Measurements from ENCODE around the gene ARHGEF25. TPM values are rescaled to one million over a fixed set of nuclear protein-coding genes. Genes with fewer than 3 reads are reported as not detected.
"Not testable (repeated sequence)": the region's sequence is repeated elsewhere in the genome, so short reads cannot be mapped to it uniquely, and the experiment has no call there.

The ARHGEF25 gene
- polyA plus RNA-seq, 3 donors, result 26.7 to 31.4 (median 27.8) TPM

DNA sequence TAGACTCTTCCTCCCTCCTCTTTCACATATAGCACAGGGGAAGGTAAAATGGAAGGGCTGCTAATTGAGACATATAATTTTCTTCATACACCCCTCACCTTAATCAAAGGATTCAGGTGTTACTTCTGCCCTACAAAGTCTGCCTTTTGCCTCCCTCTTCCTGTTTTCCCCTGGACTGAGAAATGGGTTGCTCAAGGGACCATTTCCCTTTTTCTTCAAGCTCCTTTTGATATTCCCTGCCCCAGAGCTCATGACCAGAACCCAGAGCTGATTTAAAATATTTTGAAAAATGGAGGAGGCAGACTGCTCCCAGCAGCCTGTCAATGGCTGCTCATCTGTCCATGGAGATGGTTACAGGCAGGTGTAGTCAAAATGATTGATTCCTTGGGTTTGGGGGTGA, 26.5 kb upstream of the ARHGEF25 start:
- no peak for DNase-seq (ENCODE audit: low read depth in 3 of 3, low spot score in 2 of 3)

DNA sequence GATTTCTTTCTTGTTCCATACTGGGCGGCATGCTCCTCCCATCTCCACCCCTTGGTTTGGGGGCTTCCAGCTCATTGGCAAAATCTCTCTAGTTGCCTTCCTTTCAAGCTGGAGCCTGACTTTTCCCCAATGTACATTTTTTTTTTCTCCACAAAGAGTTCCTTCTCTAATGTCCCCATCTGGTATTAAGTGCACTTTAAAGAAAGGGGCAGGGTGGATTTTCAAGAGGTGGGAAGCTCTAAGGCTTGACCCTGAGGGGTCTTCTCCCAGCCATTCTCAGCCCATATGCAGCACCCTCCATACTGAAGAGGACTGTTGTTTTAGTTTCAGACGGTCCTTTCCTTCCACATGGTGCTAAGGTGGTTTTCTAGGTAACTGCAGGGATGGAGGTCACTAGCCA, 26.1 kb upstream of the ARHGEF25 start:
- DNase-seq (ENCODE audit: low read depth in 3 of 3, low spot score in 2 of 3), result no peak

DNA sequence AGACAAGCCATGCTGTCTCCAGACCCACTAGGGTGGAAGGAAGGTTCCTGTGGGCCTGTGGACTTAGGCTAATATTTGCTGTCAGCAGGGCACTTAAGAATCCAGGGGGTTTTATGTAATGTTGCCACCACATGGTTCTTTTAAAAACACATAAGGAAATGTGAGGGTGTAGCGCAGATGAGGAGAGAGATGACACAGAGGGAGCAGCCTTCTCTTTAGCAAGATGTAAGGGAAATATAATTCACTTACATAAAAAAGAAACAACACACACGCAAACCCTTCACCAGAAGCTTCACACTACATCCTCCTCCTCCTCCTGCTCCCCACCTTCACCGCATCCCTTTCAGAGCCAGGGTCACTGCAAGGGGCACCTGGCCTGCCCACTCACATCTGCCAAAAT, 25.1 kb upstream of the ARHGEF25 start:
- no peak for DNase-seq (ENCODE audit: low read depth in 3 of 3, low spot score in 2 of 3)

DNA sequence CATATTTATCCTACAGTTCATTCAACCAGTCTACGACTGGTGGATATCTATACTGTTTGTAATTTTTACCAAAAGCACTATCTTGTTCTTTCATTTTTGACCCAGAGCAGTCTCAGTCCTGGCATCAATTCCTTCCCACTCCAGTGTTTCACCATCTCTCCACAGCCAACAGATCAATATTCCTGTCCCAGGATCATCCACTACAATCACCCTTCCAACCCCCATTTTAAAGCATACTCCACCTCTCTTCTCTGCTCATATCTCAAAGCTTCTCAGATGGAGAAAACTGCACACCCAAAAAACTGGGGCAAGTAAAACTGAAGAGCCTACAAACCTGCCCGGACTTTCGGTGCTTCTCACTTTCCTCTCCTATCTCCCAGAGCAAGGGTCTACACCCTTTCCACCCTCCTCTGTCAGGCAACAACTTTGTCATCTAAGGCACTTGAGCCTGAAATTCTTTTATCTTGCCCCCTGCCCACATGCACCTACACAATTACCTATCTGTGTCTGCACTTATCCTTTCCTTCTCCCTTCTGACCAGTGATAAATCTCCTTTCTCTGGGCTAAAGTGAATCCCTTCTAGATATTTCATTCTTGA, 24.3 kb upstream of the ARHGEF25 start:
- no peak for DNase-seq (ENCODE audit: low read depth in 3 of 3, low spot score in 2 of 3)

- DNase-seq (ENCODE audit: low read depth in 3 of 3, low spot score in 2 of 3), result not testable (repeated sequence)
Observed at GRCh38 chr12:57588951-57589610, 22.2 kb upstream of the ARHGEF25 start.

DNA sequence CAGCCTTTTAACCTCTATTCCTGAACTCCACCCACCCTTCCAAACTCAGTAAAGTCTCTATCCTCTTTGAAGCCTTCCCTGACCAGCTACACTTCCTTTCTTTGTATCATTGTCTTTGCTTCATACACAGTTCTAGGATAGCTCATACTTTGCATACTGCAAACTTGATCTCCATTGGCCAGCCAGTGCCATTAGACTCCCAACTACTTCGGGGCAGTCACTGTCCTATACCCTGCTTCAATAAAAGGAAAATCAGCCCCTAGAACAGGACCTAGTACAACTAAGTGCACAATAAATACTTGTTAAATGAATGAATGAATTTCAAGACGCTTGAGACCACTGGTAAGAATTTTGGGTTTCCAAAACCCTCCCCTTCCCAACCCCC, 20.8 kb upstream of the ARHGEF25 start:
- no peak for DNase-seq (ENCODE audit: low read depth in 3 of 3, low spot score in 2 of 3)

GRCh38 chr12:57590864-57591781, 20.1 kb upstream of the ARHGEF25 start, which contains the start of gene PIP4K2C:
PIP4K2C (plus strand) TSS chr12:57591192; CDS start chr12:57591290, 98 bp downstream.
- no peak for DNase-seq (ENCODE audit: low read depth in 3 of 3, low spot score in 2 of 3)

- no peak for DNase-seq (ENCODE audit: low read depth in 3 of 3, low spot score in 2 of 3)
Observed at GRCh38 chr12:57591782-57592325, 19.4 kb upstream of the ARHGEF25 start.

DNA sequence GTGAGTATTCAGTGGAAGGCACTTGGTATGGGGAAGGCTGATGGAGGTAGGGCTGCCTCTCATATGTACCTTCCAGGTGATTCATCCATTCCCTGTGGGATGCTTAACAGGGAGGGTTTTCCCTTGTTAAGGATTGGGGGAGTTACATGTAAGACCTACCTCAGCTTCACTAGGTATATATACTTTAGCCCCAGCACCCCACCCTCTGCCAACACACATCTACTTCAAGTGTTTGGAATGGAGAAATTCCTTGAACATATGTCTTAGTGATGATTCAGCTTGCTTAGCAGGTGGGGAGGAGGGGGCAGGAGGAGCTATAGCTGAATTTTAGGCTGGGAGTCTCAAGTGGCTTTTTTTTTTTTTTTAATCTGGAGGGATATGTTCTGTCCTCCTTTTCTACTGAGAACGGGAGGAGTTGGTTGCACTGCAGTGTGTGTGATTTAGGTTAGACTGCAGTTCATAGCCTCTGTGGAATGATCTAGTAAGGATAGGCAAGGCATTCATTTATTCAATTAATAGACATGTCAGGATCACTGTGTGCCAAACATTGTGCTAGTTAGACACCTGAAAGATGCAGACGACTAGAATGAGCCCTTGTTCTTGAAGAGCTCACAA, 18.6 kb upstream of the ARHGEF25 start:
- DNase-seq (ENCODE audit: low read depth in 3 of 3, low spot score in 2 of 3), result no peak

GRCh38 chr12:57593187-57593586, 18.0 kb upstream of the ARHGEF25 start:
- no peak for DNase-seq (ENCODE audit: low read depth in 3 of 3, low spot score in 2 of 3)

GRCh38 chr12:57600395-57600794, 10.8 kb upstream of the ARHGEF25 start:
- no peak for DNase-seq (ENCODE audit: low read depth in 3 of 3, low spot score in 2 of 3)

DNA sequence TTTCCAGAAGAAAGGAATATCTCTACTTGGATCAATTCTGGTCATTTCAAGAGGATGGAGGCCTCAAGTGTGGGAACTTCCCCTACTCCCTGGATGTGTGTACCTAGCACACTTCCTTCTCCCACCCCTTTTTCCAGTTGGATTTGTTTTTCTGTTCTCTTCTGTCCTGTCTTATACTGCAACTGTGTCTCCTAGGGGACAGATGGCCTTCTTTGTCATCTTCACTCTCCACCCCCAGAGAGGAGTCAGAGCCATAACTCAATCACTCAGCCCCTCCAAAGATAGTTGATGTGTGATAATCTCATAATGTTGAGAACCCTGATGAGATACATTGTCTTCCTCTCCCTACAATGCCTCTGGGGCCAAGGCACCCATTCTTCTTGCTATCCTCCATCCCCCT, 8.7 kb upstream of the ARHGEF25 start:
- no peak for DNase-seq (ENCODE audit: low read depth in 3 of 3, low spot score in 2 of 3)

- DNase-seq (ENCODE audit: low read depth in 3 of 3, low spot score in 2 of 3), result no peak
Observed at GRCh38 chr12:57603324-57603723, 7.9 kb upstream of the ARHGEF25 start.

GRCh38 chr12:57603815-57604453, 7.3 kb upstream of the ARHGEF25 start:
- DNase-seq (ENCODE audit: low read depth in 3 of 3, low spot score in 2 of 3), result no peak

- no peak for DNase-seq (ENCODE audit: low read depth in 3 of 3, low spot score in 2 of 3)
Observed at GRCh38 chr12:57604454-57604991, 6.7 kb upstream of the ARHGEF25 start, which contains the start of gene DTX3. DTX3 (plus strand) TSS chr12:57604824; CDS start chr12:57606518, 1,694 bp downstream.

DNA sequence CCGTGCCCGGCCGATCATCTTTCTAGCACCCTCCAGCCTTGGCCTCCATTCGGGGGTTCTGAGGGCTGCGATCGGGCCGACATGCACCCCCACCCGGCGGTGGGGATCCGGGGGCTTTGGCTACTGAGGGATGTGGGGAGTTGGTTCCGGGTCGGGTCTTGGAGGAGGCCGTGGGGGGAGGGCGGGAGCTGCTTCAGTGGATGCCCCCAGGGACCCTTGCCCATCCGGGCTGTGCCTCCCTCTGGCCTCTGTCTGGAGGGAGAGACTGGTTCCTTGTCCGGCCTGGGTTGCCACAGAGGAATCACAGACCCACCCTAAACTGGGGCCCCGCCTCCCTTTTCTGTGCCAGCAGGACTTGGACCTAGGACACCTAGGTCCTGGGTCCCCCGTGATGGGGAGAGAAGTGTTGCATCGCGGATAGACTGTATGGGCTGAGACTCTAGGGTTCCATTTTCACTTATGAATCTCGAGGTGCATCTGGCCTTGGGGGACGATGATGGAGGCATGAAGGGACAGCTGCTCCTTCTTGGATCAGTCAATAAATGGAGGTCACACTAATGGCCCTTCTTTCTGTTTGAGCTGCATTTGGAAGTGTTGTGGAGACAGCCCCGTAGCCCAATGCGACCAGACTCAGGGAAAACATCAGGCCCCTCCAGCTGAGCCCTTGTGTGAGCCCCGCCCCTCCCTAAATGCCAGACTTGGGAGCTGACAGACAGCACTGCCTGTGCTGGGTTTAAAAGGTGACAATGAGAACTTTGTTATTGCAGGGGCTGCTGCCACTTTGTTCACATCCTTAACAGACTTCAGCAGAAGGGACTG, 6.0 kb upstream of the ARHGEF25 start:
- DNase-seq (ENCODE audit: low read depth in 3 of 3, low spot score in 2 of 3), result no peak

DNA sequence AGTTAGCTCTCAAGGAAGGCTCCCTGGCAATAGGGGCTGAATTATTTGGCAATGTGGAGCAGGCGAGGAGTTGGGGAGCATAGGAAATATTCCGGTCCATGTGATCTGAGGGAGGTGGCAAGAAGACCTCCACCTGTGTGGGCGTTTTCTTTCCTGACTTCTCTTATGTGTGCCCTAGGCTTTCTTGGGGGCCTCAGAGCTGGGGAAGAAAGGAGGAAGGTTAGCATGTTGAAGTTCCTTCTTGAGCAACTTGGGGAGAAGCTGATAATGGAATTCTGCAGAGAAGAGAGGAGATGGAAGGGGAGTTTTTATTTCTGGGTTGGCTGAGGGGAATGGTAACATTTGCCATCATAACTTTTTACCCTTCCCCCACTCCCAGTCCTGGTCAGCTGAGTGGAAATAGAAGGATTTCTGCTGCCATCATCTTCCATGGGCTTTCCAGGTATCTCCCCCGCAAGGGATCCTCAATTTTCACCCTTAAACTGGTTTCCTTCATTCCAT, 5.4 kb upstream of the ARHGEF25 start:
- no peak for DNase-seq (ENCODE audit: low read depth in 3 of 3, low spot score in 2 of 3)

- DNase-seq (ENCODE audit: low read depth in 3 of 3, low spot score in 2 of 3), result no peak
Observed at GRCh38 chr12:57606399-57606798, 4.8 kb upstream of the ARHGEF25 start.

DNA sequence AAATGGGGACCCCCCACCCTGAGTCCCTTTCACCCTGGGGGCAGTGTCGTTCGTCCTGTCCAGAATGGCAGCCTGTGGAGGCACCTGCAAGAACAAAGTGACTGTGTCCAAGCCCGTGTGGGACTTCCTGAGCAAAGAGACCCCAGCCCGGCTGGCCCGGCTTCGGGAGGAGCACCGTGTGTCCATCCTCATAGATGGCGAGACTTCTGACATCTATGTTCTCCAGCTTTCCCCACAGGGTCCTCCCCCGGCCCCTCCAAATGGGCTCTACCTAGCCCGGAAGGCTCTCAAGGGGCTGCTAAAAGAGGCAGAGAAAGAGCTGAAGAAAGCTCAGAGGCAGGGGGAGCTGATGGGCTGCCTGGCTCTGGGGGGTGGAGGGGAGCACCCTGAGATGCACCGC, 4.4 kb upstream of the ARHGEF25 start:
- no peak for DNase-seq (ENCODE audit: low read depth in 3 of 3, low spot score in 2 of 3)

All from right renal cortex interstitium (tissue), 3 donors.